WTC11 (cell line): ENCODE data around the gene ECI1. TPM values are rescaled to one million over a fixed set of nuclear protein-coding genes. Genes with fewer than 3 reads are reported as not detected.

Source experiments
- ATAC-seq: fragments of 200-7000 bp; cut with Tn5 transposase; 2 replicates; pipeline ENCODE4 v1.10.0; 2021; ENCODE audit warnings: mild to moderate bottlenecking, moderate library complexity
- CTCF ChIA-PET: fragments of 300-600 bp; sonication (Branson Sonifier 250); formaldehyde crosslinking; loops from one replicate; lab custom pipeline; 2021; ENCODE audit warnings: antibody characterized with exemption; lab: Charles Lee
- POLR2A ChIA-PET: fragments of 350-600 bp; sonication (Branson Sonifier 250); formaldehyde crosslinking; loops from one replicate; lab custom pipeline; 2021; ENCODE audit warnings: antibody characterized with exemption; lab: Charles Lee
- DNase-seq: peaks from one replicate; pipeline ENCODE4 v3.0.0; 2021; ENCODE audit warnings: low spot score
- H3K27ac Mint-ChIP-seq: 2 replicates; pipeline ENCODE4 v1.8.0; 2021; ENCODE audit warnings: mixed read lengths
- H3K27me3 Mint-ChIP-seq: 2 replicates; pipeline ENCODE4 v1.8.0; 2021; ENCODE audit warnings: low read depth, mild to moderate bottlenecking, moderate library complexity, mixed read lengths
- H3K36me3 Mint-ChIP-seq: 2 replicates; pipeline ENCODE4 v1.8.0; 2021; ENCODE audit warnings: mixed read lengths
- H3K4me1 Mint-ChIP-seq: 2 replicates; pipeline ENCODE4 v1.8.0; 2022; ENCODE audit warnings: mixed read lengths
- H3K4me3 Mint-ChIP-seq: 2 replicates; pipeline ENCODE4 v1.8.0; 2021; ENCODE audit warnings: mild to moderate bottlenecking, moderate library complexity, mixed read lengths
- H3K9me3 Mint-ChIP-seq: 2 replicates; pipeline ENCODE4 v1.8.0; 2021; ENCODE audit warnings: mixed read lengths
- AR ChIP-seq: fragments of 250-450 bp; sonication (Bioruptor Pico); IDR thresholded peaks from 2 replicates; pipeline ENCODE4 v1.9.0; 2021; ENCODE audit warnings: mild to moderate bottlenecking
- ATF6 ChIP-seq: sonication (generic); formaldehyde crosslinking; IDR thresholded peaks from 2 replicates; pipeline ENCODE4 v1.8.1; 2023; ENCODE audit warnings: mild to moderate bottlenecking, missing genetic modification reagents
- E2F1 ChIP-seq: sonication (generic); formaldehyde crosslinking; IDR thresholded peaks from 2 replicates; pipeline ENCODE4 v1.8.0; 2022; ENCODE audit warnings: mild to moderate bottlenecking, missing genetic modification reagents
- ESRRA ChIP-seq: sonication (generic); formaldehyde crosslinking; IDR thresholded peaks from 2 replicates; pipeline ENCODE4 v1.8.1; 2022; ENCODE audit warnings: mild to moderate bottlenecking, missing genetic modification reagents, borderline replicate concordance
- FOXJ3 ChIP-seq: sonication (generic); formaldehyde crosslinking; IDR thresholded peaks from 2 replicates; pipeline ENCODE4 v1.9.0; 2021; ENCODE audit warnings: missing genetic modification reagents, mild to moderate bottlenecking, borderline replicate concordance
- FOXP4 ChIP-seq: sonication (generic); formaldehyde crosslinking; IDR thresholded peaks from 2 replicates; pipeline ENCODE4 v1.8.0; 2022; ENCODE audit warnings: mild to moderate bottlenecking, missing genetic modification reagents
- GABPB1 ChIP-seq: sonication (generic); formaldehyde crosslinking; IDR thresholded peaks from 2 replicates; pipeline ENCODE4 v1.8.1; 2023; ENCODE audit warnings: mild to moderate bottlenecking, missing genetic modification reagents
- HMGXB4 ChIP-seq: sonication (generic); formaldehyde crosslinking; IDR thresholded peaks from 2 replicates; pipeline ENCODE4 v1.8.1; 2023; ENCODE audit warnings: mild to moderate bottlenecking, moderate library complexity, missing genetic modification reagents
- SMAD3 ChIP-seq: sonication (generic); formaldehyde crosslinking; IDR thresholded peaks from 2 replicates; pipeline ENCODE4 v1.8.0; 2022; ENCODE audit warnings: missing genetic modification reagents, mild to moderate bottlenecking, borderline replicate concordance
- STAT6 ChIP-seq: sonication (generic); formaldehyde crosslinking; conservative IDR thresholded peaks from 2 replicates; pipeline ENCODE4 v1.8.1; 2023; ENCODE audit warnings: mild to moderate bottlenecking, low read depth, missing genetic modification reagents, moderate library complexity
- ZBTB21 ChIP-seq: sonication (generic); formaldehyde crosslinking; IDR thresholded peaks from 2 replicates; pipeline ENCODE4 v1.8.1; 2023; ENCODE audit warnings: mild to moderate bottlenecking, missing genetic modification reagents, borderline replicate concordance
- ZNF121 ChIP-seq: sonication (generic); formaldehyde crosslinking; IDR thresholded peaks from 2 replicates; pipeline ENCODE4 v1.8.0; 2023; ENCODE audit warnings: missing genetic modification reagents
- ZNF263 ChIP-seq: sonication (generic); formaldehyde crosslinking; IDR thresholded peaks from 2 replicates; pipeline ENCODE4 v1.8.1; 2022; ENCODE audit warnings: low read depth, mild to moderate bottlenecking, moderate library complexity, missing genetic modification reagents
- ZNF425 ChIP-seq: fragments of 250-450 bp; sonication (Bioruptor Pico); conservative IDR thresholded peaks from 2 replicates; pipeline ENCODE4 v1.9.0; 2021; ENCODE audit warnings: mild to moderate bottlenecking
- total RNA-seq: library from RNA; stranded (reverse); gene quantifications from 3 replicates; pipeline ENCODE4 v1.2.3, GENCODE V29; 2021

Gene ECI1
- total RNA-seq, 1 experiment from 2014 or later = 100 TPM

- DNase-seq = no peak
- CTCF ChIA-PET = interaction anchor here (0.6 to 3.8 kb wide), 18 partner anchors 9 to 300 kb away, joined by 3 to 62 read pairs (median 5); partner anchors contain the start of genes CASKIN1, DNASE1L2, PGP and TEDC2
- POLR2A ChIA-PET = interaction anchor here (0.8 to 4.7 kb wide), 10 partner anchors 12 to 251 kb away, joined by 3 to 28 read pairs (median 6); partner anchors contain the start of genes ABCA3, BRICD5, DNASE1L2 and MLST8
- Mint-ChIP-seq H3K27ac (peak overlapping the region; percentile 87), H3K4me3 (peak overlapping the region; percentile 92), H3K9me3 (no peaks in the 10 kb centered on the region), H3K27me3 (no peaks in the 10 kb centered on the region), H3K4me1 (peaks cover 9% of the 10 kb centered on the region), H3K36me3 (peaks cover 35% of the 10 kb centered on the region)
- no peak for ATAC-seq
- TF ChIP-seq GABPB1 (CRISPR knock-in tag) (peak; percentile 41; the same call in 1 of the 2 replicates), ZNF121 (CRISPR knock-in tag) (0 out of 2 replicates have a peak, but pooled peaks have one; percentile 8), ZNF263 (CRISPR knock-in tag) (no peak)
These were observed 613 bp downstream of the ECI1 start for GRCh38 chr16:2250652-2251295.

GRCh38 chr16:2246301-2246885 is 5.0 kb downstream of the ECI1 start:
- DNase-seq (no peak), ATAC-seq (no peak)
- POLR2A ChIA-PET = no interaction called here
- H3K27me3 Mint-ChIP-seq = no peaks in the 10 kb centered on the region
- H3K36me3 Mint-ChIP-seq = peaks cover 35% of the 10 kb centered on the region
- CTCF ChIA-PET = interaction anchor here (1.2 to 1.5 kb wide), 2 partner anchors 8 to 51 kb away, joined by 3 to 4 read pairs; no protein-coding TSS in a partner anchor
- no peaks in the 10 kb centered on the region for H3K4me1 Mint-ChIP-seq
- H3K27ac Mint-ChIP-seq = no peak overlapping the region
- H3K9me3 Mint-ChIP-seq = no peaks in the 10 kb centered on the region
- H3K4me3 Mint-ChIP-seq = no peak overlapping the region
- TF ChIP-seq ESRRA (CRISPR knock-in tag) (no peak), FOXP4 (CRISPR knock-in tag) (no peak), SMAD3 (CRISPR knock-in tag) (no peak), FOXJ3 (no peak), ZNF425 (CRISPR knock-in tag) (no peak), ZBTB21 (CRISPR knock-in tag) (no peak), HMGXB4 (CRISPR knock-in tag) (no peak), E2F1 (CRISPR knock-in tag) (no peak), AR (no peak), STAT6 (CRISPR knock-in tag) (no peak), ATF6 (CRISPR knock-in tag) (no peak)
- TF ChIP-seq, all 79 proteins: peak for 0
